T-cell (primary cell): ENCODE data around the gene SLC7A9. TPM values are rescaled to one million over a fixed set of nuclear protein-coding genes. Genes with fewer than 3 reads are reported as not detected.

Experiments
- ATAC-seq, 4 experiments: fragments of 200-7000 bp in 3 of 4; fragments of 150-1000 bp in 1 of 4; cut with Tn5 transposase; replicated peaks in 1 of 4; 1 replicate in 3 of 4; 2 replicates in 1 of 4; pipeline ENCODE4 v1.10.0; 2021; ENCODE audit warnings: moderate library complexity in 3 of 4, mild to moderate bottlenecking in 2 of 4, moderate number of reproducible peaks in 1 of 4
- CTCF ChIA-PET, 2 donors: fragments of 300-600 bp; sonication (Branson Sonifier 250); formaldehyde crosslinking; loops; one replicate each; lab custom pipeline; 2022; ENCODE audit warnings: antibody characterized with exemption in 2 of 2; lab: Charles Lee
- POLR2A ChIA-PET, 2 donors: fragments of 300-600 bp; sonication (Branson Sonifier 250); formaldehyde crosslinking; loops; one replicate each; lab custom pipeline; 2022; ENCODE audit warnings: antibody characterized with exemption in 2 of 2; lab: Charles Lee
- DNase-seq, 35 experiments: peaks; one replicate each; pipeline versions ENCODE4 v3.0.0 to v3.0.0-alpha.2; 2013 to 2023
- H3K27ac ChIP-seq: one replicate; pipeline ENCODE4 v1.5.1; 2013; ENCODE audit warnings: low read length
- H3K27me3 ChIP-seq, 2 experiments: replicated peaks in 1 of 2; 1 replicate in 1 of 2; 2 replicates in 1 of 2; pipeline versions ENCODE4 v1.6.1 to v1.7.0; 2013; ENCODE audit warnings: low read length in 1 of 2, mixed read lengths in 1 of 2; ENCODE audit not compliant: control insufficient read depth in 2 of 2, insufficient read depth in 2 of 2; ENCODE audit errors: extremely low read depth in 1 of 2
- H3K36me3 ChIP-seq, 2 donors: 1 replicate in 1 of 2; 2 replicates in 1 of 2; pipeline versions ENCODE4 v1.6.1 to v1.7.0; 2013; ENCODE audit warnings: low read length in 1 of 2; ENCODE audit not compliant: control insufficient read depth in 2 of 2, insufficient read depth in 1 of 2; ENCODE audit errors: extremely low read depth in 1 of 2
- H3K4me1 ChIP-seq, 2 experiments: 1 replicate in 1 of 2; 2 replicates in 1 of 2; pipeline versions ENCODE4 v1.6.1 to v1.7.0; 2013; ENCODE audit warnings: low read length in 2 of 2, mixed read lengths in 1 of 2; ENCODE audit not compliant: insufficient read depth in 2 of 2, control insufficient read depth in 1 of 2; ENCODE audit errors: extremely low read depth in 1 of 2
- H3K4me3 ChIP-seq, 2 donors: 1 replicate in 1 of 2; 2 replicates in 1 of 2; pipeline versions ENCODE4 v1.5.1 to v1.7.0; 2013; ENCODE audit warnings: mild to moderate bottlenecking in 2 of 2, low read length in 1 of 2, moderate library complexity in 1 of 2; ENCODE audit not compliant: control insufficient read depth in 1 of 2; ENCODE audit errors: extremely low read depth in 1 of 2
- H3K9me3 ChIP-seq: 2 replicates; pipeline ENCODE4 v1.7.0; 2013
- H3K27ac Mint-ChIP-seq, 2 donors: one replicate each; pipeline ENCODE4 v1.8.0; 2020 to 2021; ENCODE audit warnings: mild to moderate bottlenecking in 2 of 2, mixed read lengths in 2 of 2
- H3K27me3 Mint-ChIP-seq, 2 donors: one replicate each; pipeline ENCODE4 v1.8.0; 2021 to 2022; ENCODE audit warnings: mixed read lengths in 2 of 2
- H3K36me3 Mint-ChIP-seq: one replicate; pipeline ENCODE4 v1.8.0; 2021; ENCODE audit warnings: mixed read lengths
- H3K4me1 Mint-ChIP-seq, 3 donors: one replicate each; pipeline ENCODE4 v1.8.0; 2020 to 2022; ENCODE audit warnings: mixed read lengths in 3 of 3, mild to moderate bottlenecking in 1 of 3
- H3K4me3 Mint-ChIP-seq, 3 donors: one replicate each; pipeline ENCODE4 v1.8.0; 2020 to 2022; ENCODE audit warnings: mild to moderate bottlenecking in 3 of 3, mixed read lengths in 3 of 3, moderate library complexity in 3 of 3
- H3K9me3 Mint-ChIP-seq, 3 donors: one replicate each; pipeline ENCODE4 v1.8.0; 2020 to 2022; ENCODE audit warnings: mixed read lengths in 3 of 3
- WGBS: methylation state at CpG from one replicate; pipeline ENCODE4 v1.1.5; 2013; ENCODE audit warnings: missing lambda C conversion rate; ENCODE audit not compliant: insufficient coverage; 5-methylcytosine and 5-hydroxymethylcytosine counted together
- total RNA-seq, 35 experiments: library from RNA in 6 of 35; stranded (reverse) in 6 of 35; fragments of 120-200 nt in 1 of 35; gene quantifications; one replicate each; pipeline versions ENCODE4 v1.2.1 to v1.2.4 and lab custom pipeline; 2013 to 2026

SLC7A9 gene
- total RNA-seq, 5 donors from 2014 or later (not counting 1 experiment from before 2014, with no cell fraction given), result 0.28 to 0.82 (median 0.38) TPM; not detected in 1

- peaks cover 18% of the 10 kb centered on the region for H3K36me3 Mint-ChIP-seq
- H3K27me3 Mint-ChIP-seq, result no peaks in the 10 kb centered on the region
- 97% methylated on average over 10 of the region's 12 CpGs for WGBS
- H3K27ac Mint-ChIP-seq, result no peak overlapping the region
- H3K27ac ChIP-seq, result no peak overlapping the region
- ChIA-PET CTCF (no interaction called here), POLR2A (no interaction called here)
- H3K36me3 ChIP-seq, result peaks cover 0 to 10% of the 10 kb centered on the region in 2 donors
- peaks cover 0 to 5% (median 0%) of the 10 kb centered on the region in 3 donors for H3K4me1 Mint-ChIP-seq
- H3K27me3 ChIP-seq, result no peaks in the 10 kb centered on the region
- no peak overlapping the region for H3K4me3 Mint-ChIP-seq
- no peak for DNase-seq
- ATAC-seq, result no peak
- no peaks in the 10 kb centered on the region for H3K9me3 Mint-ChIP-seq
- H3K9me3 ChIP-seq, result no peaks in the 10 kb centered on the region
- H3K4me3 ChIP-seq, result no peak overlapping the region
- no peaks in the 10 kb centered on the region for H3K4me1 ChIP-seq
Observed at GRCh38 chr19:32878988-32879387, 9.4 kb upstream of the SLC7A9 start.

- no peaks in the 10 kb centered on the region for H3K27me3 Mint-ChIP-seq
- H3K4me1 Mint-ChIP-seq, result peaks cover 0 to 5% (median 0%) of the 10 kb centered on the region in 3 donors
- H3K27ac ChIP-seq, result no peak overlapping the region
- H3K9me3 ChIP-seq, result no peaks in the 10 kb centered on the region
- ATAC-seq (no peak), DNase-seq (no peak)
- peaks cover 0 to 10% of the 10 kb centered on the region in 2 donors for H3K36me3 ChIP-seq
- no peaks in the 10 kb centered on the region for H3K9me3 Mint-ChIP-seq
- peaks cover 18% of the 10 kb centered on the region for H3K36me3 Mint-ChIP-seq
- no peak overlapping the region for H3K27ac Mint-ChIP-seq
- POLR2A ChIA-PET, result no interaction called here
- no peaks in the 10 kb centered on the region for H3K27me3 ChIP-seq
- no peak overlapping the region for H3K4me3 Mint-ChIP-seq
- CTCF ChIA-PET, result interaction anchor here in 1 of 2 donors (0.6 kb wide), 1 partner anchor 202 kb away, joined by 16 read pairs; no protein-coding TSS in a partner anchor
- H3K4me1 ChIP-seq, result no peaks in the 10 kb centered on the region
- WGBS, result 97% methylated on average over 9 of the region's 14 CpGs
- H3K4me3 ChIP-seq, result no peak overlapping the region
Observed at GRCh38 chr19:32877977-32878745, 8.6 kb upstream of the SLC7A9 start.

- Mint-ChIP-seq H3K27me3 (no peaks in the 10 kb centered on the region), H3K9me3 (no peaks in the 10 kb centered on the region), H3K4me3 (no peak overlapping the region), H3K4me1 (peaks cover 0 to 5% (median 0%) of the 10 kb centered on the region in 3 donors), H3K36me3 (peaks cover 18% of the 10 kb centered on the region), H3K27ac (no peak overlapping the region)
- DNase-seq (no peak), ATAC-seq (no peak)
- Histone ChIP-seq H3K9me3 (no peaks in the 10 kb centered on the region), H3K36me3 (peaks cover 0 to 10% of the 10 kb centered on the region in 2 donors), H3K27ac (no peak overlapping the region), H3K4me1 (no peaks in the 10 kb centered on the region), H3K27me3 (no peaks in the 10 kb centered on the region), H3K4me3 (no peak overlapping the region)
- CTCF ChIA-PET, result no interaction called here
- WGBS, result 100% methylated on average over 3 of the region's 9 CpGs
- POLR2A ChIA-PET, result no interaction called here
Observed at GRCh38 chr19:32877323-32877912, 7.9 kb upstream of the SLC7A9 start.

DNA sequence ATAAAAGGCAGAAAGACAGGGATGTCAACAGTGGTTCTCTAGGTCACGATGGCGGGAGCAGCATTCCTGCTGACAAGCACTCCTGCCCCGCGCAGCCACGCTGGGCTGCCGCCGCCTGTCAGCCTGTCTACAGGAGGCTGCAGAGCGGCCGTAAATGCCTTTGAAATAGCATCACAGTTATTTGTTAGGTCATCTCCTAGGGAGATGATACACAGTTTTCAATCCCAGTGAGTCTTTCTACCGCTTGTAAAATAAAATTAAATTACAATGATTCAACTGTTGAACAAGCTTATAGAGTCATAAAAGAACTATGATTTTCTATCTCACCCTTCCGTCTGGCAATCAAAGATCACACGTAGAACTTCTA is 7.3 kb upstream of the SLC7A9 start:
- DNase-seq (no peak), ATAC-seq (no peak)
- H3K4me1 Mint-ChIP-seq, result peaks cover 0 to 5% (median 0%) of the 10 kb centered on the region in 3 donors
- H3K27ac Mint-ChIP-seq, result no peak overlapping the region
- H3K4me3 Mint-ChIP-seq, result no peak overlapping the region
- POLR2A ChIA-PET, result no interaction called here
- Histone ChIP-seq H3K36me3 (peaks cover 0 to 10% of the 10 kb centered on the region in 2 donors), H3K4me3 (no peak overlapping the region), H3K9me3 (no peaks in the 10 kb centered on the region), H3K27me3 (no peaks in the 10 kb centered on the region), H3K4me1 (no peaks in the 10 kb centered on the region), H3K27ac (no peak overlapping the region)
- H3K9me3 Mint-ChIP-seq, result no peaks in the 10 kb centered on the region
- H3K27me3 Mint-ChIP-seq, result no peaks in the 10 kb centered on the region
- CTCF ChIA-PET, result no interaction called here
- H3K36me3 Mint-ChIP-seq, result peaks cover 18% of the 10 kb centered on the region
- WGBS, result 99% methylated on average over 11 of the region's 12 CpGs

- ATAC-seq (no peak), DNase-seq (no peak)
- Mint-ChIP-seq H3K27ac (no peak overlapping the region), H3K4me1 (peaks cover 0 to 5% (median 0%) of the 10 kb centered on the region in 3 donors), H3K4me3 (no peak overlapping the region), H3K9me3 (no peaks in the 10 kb centered on the region), H3K27me3 (no peaks in the 10 kb centered on the region), H3K36me3 (peaks cover 18% of the 10 kb centered on the region)
- Histone ChIP-seq H3K4me1 (no peaks in the 10 kb centered on the region), H3K27ac (no peak overlapping the region), H3K9me3 (no peaks in the 10 kb centered on the region), H3K27me3 (no peaks in the 10 kb centered on the region), H3K36me3 (peaks cover 0 to 10% of the 10 kb centered on the region in 2 donors), H3K4me3 (no peak overlapping the region)
- 88% methylated on average over 8 of the region's 9 CpGs for WGBS
- POLR2A ChIA-PET, result no interaction called here
- CTCF ChIA-PET, result no interaction called here
Observed at GRCh38 chr19:32876236-32876918, 6.8 kb upstream of the SLC7A9 start.

DNA sequence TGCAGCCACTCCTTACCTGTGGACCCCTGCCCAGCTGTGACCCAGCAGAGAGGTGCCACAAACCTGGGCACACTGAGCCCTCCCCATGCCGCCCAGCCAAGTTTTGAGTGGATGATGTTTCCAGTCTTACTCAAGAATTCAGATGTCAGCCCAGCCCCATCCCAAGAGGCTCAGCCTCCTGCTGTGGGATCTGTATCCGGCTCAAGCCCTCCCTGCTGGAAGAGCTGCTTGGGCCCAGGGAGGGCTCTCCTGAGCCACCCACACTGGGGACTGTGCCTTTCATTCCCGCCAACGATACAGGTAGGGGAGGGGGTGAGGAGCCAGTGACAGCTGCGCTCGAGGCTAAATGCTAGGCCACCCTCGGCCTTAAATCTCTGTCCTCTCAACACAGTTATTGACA is 5.9 kb upstream of the SLC7A9 start:
- H3K4me1 Mint-ChIP-seq, result peaks cover 0 to 5% (median 0%) of the 10 kb centered on the region in 3 donors
- H3K4me3 ChIP-seq, result no peak overlapping the region
- 80% methylated on average over 1 of the region's 7 CpGs for WGBS
- no peaks in the 10 kb centered on the region for H3K9me3 ChIP-seq
- peaks cover 0 to 10% of the 10 kb centered on the region in 2 donors for H3K36me3 ChIP-seq
- no peak overlapping the region for H3K27ac ChIP-seq
- ATAC-seq, result no peak
- H3K27me3 ChIP-seq, result no peaks in the 10 kb centered on the region
- H3K27me3 Mint-ChIP-seq, result no peaks in the 10 kb centered on the region
- H3K4me1 ChIP-seq, result no peaks in the 10 kb centered on the region
- no peak for DNase-seq
- POLR2A ChIA-PET, result no interaction called here
- H3K27ac Mint-ChIP-seq, result no peak overlapping the region
- no peaks in the 10 kb centered on the region for H3K9me3 Mint-ChIP-seq
- no peak overlapping the region for H3K4me3 Mint-ChIP-seq
- CTCF ChIA-PET, result no interaction called here
- peaks cover 16% of the 10 kb centered on the region for H3K36me3 Mint-ChIP-seq
